ENCODE results near the gene COX7B. TPM values are rescaled to one million over a fixed set of nuclear protein-coding genes. Genes with fewer than 3 reads are reported as not detected.

The COX7B gene
- total and polyA plus RNA-seq, 2 of the 8 experiments (the other 6 are each of a cell fraction or from before 2014, with no cell fraction given): 268 to 974 TPM

DNA sequence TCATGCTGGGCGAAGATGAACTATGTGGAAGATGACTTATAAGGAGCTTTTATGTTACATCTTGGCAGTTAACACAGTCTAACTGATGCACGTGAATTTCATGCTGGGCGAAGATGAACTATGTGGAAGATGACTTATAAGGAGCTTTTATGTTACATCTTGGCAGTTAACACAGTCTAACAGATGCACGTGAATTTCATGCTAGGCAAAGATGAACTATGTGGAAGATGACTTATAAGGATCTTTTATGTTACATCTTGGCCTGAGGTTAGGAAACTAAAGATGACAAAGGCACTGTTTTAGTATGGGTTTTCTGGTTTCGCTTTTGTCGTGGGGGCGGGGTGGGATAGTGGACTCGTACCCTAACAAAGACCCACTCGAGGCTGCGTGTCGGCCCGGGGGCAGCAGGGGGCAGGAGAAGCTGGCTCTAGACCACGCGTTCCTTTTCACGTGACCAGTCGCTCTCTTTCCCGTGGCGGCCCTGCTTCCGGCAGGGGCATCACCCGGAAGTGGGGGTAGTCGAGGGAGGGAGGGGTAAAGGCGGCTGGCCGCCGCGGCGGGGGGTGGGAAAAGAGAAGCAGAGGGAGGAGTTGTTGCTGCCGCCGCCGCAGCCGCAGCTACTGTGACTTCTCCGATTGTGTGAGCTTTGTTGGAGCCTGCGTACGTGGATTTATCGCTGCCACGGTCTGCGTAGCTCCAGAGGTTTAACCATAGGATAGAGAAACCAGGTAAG lies 11.0 kb downstream of the COX7B start, which contains the start of gene ATP7A (continued):
- TF ChIP-seq CHD2 (IDR thresholded peaks at IDR 0.05; ENCODE audit: low read length): no peak
- no peak for TF ChIP-seq CHD1 (IDR thresholded peaks at IDR 0.05; ENCODE audit: low read depth, low read length)
- 0 out of 4 replicates have a peak, but pooled peaks of 1 of the 2 experiments have one; percentile 30 for TF ChIP-seq SIN3A (conservative IDR thresholded peaks at IDR 0.05 in 1 of 2, IDR thresholded peaks at IDR 0.05 in 1 of 2; ENCODE audit: low read depth in 1 of 2, low read length in 2 of 2)
- TF ChIP-seq SRF (IDR thresholded peaks at IDR 0.05; ENCODE audit: low read depth, low read length): no peak
- TF ChIP-seq, protein P1, sequence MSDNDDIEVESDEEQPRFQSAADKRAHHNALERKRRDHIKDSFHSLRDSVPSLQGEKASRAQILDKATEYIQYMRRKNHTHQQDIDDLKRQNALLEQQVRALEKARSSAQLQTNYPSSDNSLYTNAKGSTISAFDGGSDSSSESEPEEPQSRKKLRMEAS (IDR thresholded peaks at IDR 0.05): peak; percentile 89
- TF ChIP-seq, protein P2, sequence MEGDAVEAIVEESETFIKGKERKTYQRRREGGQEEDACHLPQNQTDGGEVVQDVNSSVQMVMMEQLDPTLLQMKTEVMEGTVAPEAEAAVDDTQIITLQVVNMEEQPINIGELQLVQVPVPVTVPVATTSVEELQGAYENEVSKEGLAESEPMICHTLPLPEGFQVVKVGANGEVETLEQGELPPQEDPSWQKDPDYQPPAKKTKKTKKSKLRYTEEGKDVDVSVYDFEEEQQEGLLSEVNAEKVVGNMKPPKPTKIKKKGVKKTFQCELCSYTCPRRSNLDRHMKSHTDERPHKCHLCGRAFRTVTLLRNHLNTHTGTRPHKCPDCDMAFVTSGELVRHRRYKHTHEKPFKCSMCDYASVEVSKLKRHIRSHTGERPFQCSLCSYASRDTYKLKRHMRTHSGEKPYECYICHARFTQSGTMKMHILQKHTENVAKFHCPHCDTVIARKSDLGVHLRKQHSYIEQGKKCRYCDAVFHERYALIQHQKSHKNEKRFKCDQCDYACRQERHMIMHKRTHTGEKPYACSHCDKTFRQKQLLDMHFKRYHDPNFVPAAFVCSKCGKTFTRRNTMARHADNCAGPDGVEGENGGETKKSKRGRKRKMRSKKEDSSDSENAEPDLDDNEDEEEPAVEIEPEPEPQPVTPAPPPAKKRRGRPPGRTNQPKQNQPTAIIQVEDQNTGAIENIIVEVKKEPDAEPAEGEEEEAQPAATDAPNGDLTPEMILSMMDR (IDR thresholded peaks at IDR 0.05; ENCODE audit: control extremely low read depth in 1 of 3, insufficient read depth in 1 of 3, low read depth in 1 of 3, low read length in 3 of 3): peak; percentile 36 to 55 (median 53)
- no peak for TF ChIP-seq HDAC6 (IDR thresholded peaks at IDR 0.05; ENCODE audit: low read depth, low read length)
- 0 out of 2 replicates have a peak, but pooled peaks have one; percentile 26 for TF ChIP-seq PHF8 (conservative IDR thresholded peaks at IDR 0.05; ENCODE audit: low read depth, low read length)
